Measurements from ENCODE around the gene GZMM.

Gene GZMM

GRCh38 chr19:532561-533363 lies 11.1 kb upstream of the GZMM start:
- Histone ChIP-seq H3K27me3 (ENCODE audit: control insufficient read depth, insufficient read depth, low read length) (peaks cover 5% of the 10 kb centered on the region), H3K4me3 (ENCODE audit: low read length) (peak overlapping the region; percentile 46), H3K9ac (ENCODE audit: low read length) (peak overlapping the region; percentile 76), H3K36me3 (ENCODE audit: control insufficient read depth, insufficient read depth, low read length) (no peaks in the 10 kb centered on the region), H3K4me1 (ENCODE audit: control insufficient read depth, insufficient read depth, low read length) (peaks cover 28% of the 10 kb centered on the region), H3K9me3 (ENCODE audit: control insufficient read depth, low read length) (no peaks in the 10 kb centered on the region)

GRCh38 chr19:533364-534058 lies 10.3 kb upstream of the GZMM start:
- Histone ChIP-seq H3K27me3 (ENCODE audit: control insufficient read depth, insufficient read depth, low read length) (peaks cover 4% of the 10 kb centered on the region), H3K4me1 (ENCODE audit: control insufficient read depth, insufficient read depth, low read length) (peaks cover 28% of the 10 kb centered on the region), H3K9me3 (ENCODE audit: control insufficient read depth, low read length) (no peaks in the 10 kb centered on the region), H3K4me3 (ENCODE audit: low read length) (peak overlapping the region; percentile 46), H3K9ac (ENCODE audit: low read length) (peak overlapping the region; percentile 76), H3K36me3 (ENCODE audit: control insufficient read depth, insufficient read depth, low read length) (no peaks in the 10 kb centered on the region)

- no peaks in the 10 kb centered on the region for H3K36me3 ChIP-seq (ENCODE audit: control insufficient read depth, insufficient read depth, low read length)
- H3K4me1 ChIP-seq (ENCODE audit: control insufficient read depth, insufficient read depth, low read length), result peaks cover 28% of the 10 kb centered on the region
- no peaks in the 10 kb centered on the region for H3K27me3 ChIP-seq (ENCODE audit: control insufficient read depth, insufficient read depth, low read length)
- H3K9ac ChIP-seq (ENCODE audit: low read length), result peak overlapping the region; percentile 76
- H3K9me3 ChIP-seq (ENCODE audit: control insufficient read depth, low read length), result no peaks in the 10 kb centered on the region
- H3K4me3 ChIP-seq (ENCODE audit: low read length), result no peak overlapping the region
Measured at GRCh38 chr19:534088-534487, 9.8 kb upstream of the GZMM start.

GRCh38 chr19:535017-535835 lies 8.6 kb upstream of the GZMM start:
- H3K36me3 ChIP-seq (ENCODE audit: control insufficient read depth, insufficient read depth, low read length), result no peaks in the 10 kb centered on the region
- H3K9me3 ChIP-seq (ENCODE audit: control insufficient read depth, low read length), result no peaks in the 10 kb centered on the region
- no peak overlapping the region for H3K4me3 ChIP-seq (ENCODE audit: low read length)
- no peak overlapping the region for H3K9ac ChIP-seq (ENCODE audit: low read length)
- H3K4me1 ChIP-seq (ENCODE audit: control insufficient read depth, insufficient read depth, low read length), result peaks cover 28% of the 10 kb centered on the region
- H3K27me3 ChIP-seq (ENCODE audit: control insufficient read depth, insufficient read depth, low read length), result no peaks in the 10 kb centered on the region

- H3K9me3 ChIP-seq (ENCODE audit: control insufficient read depth, low read length), result no peaks in the 10 kb centered on the region
- H3K4me1 ChIP-seq (ENCODE audit: control insufficient read depth, insufficient read depth, low read length), result peaks cover 24% of the 10 kb centered on the region
- no peaks in the 10 kb centered on the region for H3K36me3 ChIP-seq (ENCODE audit: control insufficient read depth, insufficient read depth, low read length)
- H3K27me3 ChIP-seq (ENCODE audit: control insufficient read depth, insufficient read depth, low read length), result no peaks in the 10 kb centered on the region
- no peak overlapping the region for H3K4me3 ChIP-seq (ENCODE audit: low read length)
- no peak overlapping the region for H3K9ac ChIP-seq (ENCODE audit: low read length)
Measured at GRCh38 chr19:536031-536880, 7.6 kb upstream of the GZMM start.

- Histone ChIP-seq H3K9ac (ENCODE audit: low read length) (no peak overlapping the region), H3K9me3 (ENCODE audit: control insufficient read depth, low read length) (no peaks in the 10 kb centered on the region), H3K27me3 (ENCODE audit: control insufficient read depth, insufficient read depth, low read length) (no peaks in the 10 kb centered on the region), H3K36me3 (ENCODE audit: control insufficient read depth, insufficient read depth, low read length) (no peaks in the 10 kb centered on the region), H3K4me3 (ENCODE audit: low read length) (no peak overlapping the region), H3K4me1 (ENCODE audit: control insufficient read depth, insufficient read depth, low read length) (peaks cover 24% of the 10 kb centered on the region)
Measured at GRCh38 chr19:536881-537404, 6.9 kb upstream of the GZMM start.

GRCh38 chr19:538641-539428 lies 5.0 kb upstream of the GZMM start:
- no peaks in the 10 kb centered on the region for H3K9me3 ChIP-seq (ENCODE audit: control insufficient read depth, low read length)
- H3K9ac ChIP-seq (ENCODE audit: low read length), result no peak overlapping the region
- H3K27me3 ChIP-seq (ENCODE audit: control insufficient read depth, insufficient read depth, low read length), result no peaks in the 10 kb centered on the region
- H3K4me1 ChIP-seq (ENCODE audit: control insufficient read depth, insufficient read depth, low read length), result peaks cover 11% of the 10 kb centered on the region
- H3K36me3 ChIP-seq (ENCODE audit: control insufficient read depth, insufficient read depth, low read length), result no peaks in the 10 kb centered on the region
- H3K4me3 ChIP-seq (ENCODE audit: low read length), result no peak overlapping the region

GRCh38 chr19:539429-540030 lies 4.3 kb upstream of the GZMM start:
- Histone ChIP-seq H3K4me1 (ENCODE audit: control insufficient read depth, insufficient read depth, low read length) (peaks cover 4% of the 10 kb centered on the region), H3K36me3 (ENCODE audit: control insufficient read depth, insufficient read depth, low read length) (no peaks in the 10 kb centered on the region), H3K9ac (ENCODE audit: low read length) (no peak overlapping the region), H3K4me3 (ENCODE audit: low read length) (no peak overlapping the region), H3K9me3 (ENCODE audit: control insufficient read depth, low read length) (no peaks in the 10 kb centered on the region), H3K27me3 (ENCODE audit: control insufficient read depth, insufficient read depth, low read length) (no peaks in the 10 kb centered on the region)

- Histone ChIP-seq H3K36me3 (ENCODE audit: control insufficient read depth, insufficient read depth, low read length) (no peaks in the 10 kb centered on the region), H3K4me1 (ENCODE audit: control insufficient read depth, insufficient read depth, low read length) (no peaks in the 10 kb centered on the region)
Measured at GRCh38 chr19:540867-541637, 2.8 kb upstream of the GZMM start.

GRCh38 chr19:541699-542098 lies 2.2 kb upstream of the GZMM start:
- H3K9ac ChIP-seq (ENCODE audit: low read length), result no peak overlapping the region
- no peaks in the 10 kb centered on the region for H3K4me1 ChIP-seq (ENCODE audit: control insufficient read depth, insufficient read depth, low read length)
- no peak overlapping the region for H3K4me3 ChIP-seq (ENCODE audit: low read length)
- no peaks in the 10 kb centered on the region for H3K36me3 ChIP-seq (ENCODE audit: control insufficient read depth, insufficient read depth, low read length)
- H3K9me3 ChIP-seq (ENCODE audit: control insufficient read depth, low read length), result no peaks in the 10 kb centered on the region
- no peaks in the 10 kb centered on the region for H3K27me3 ChIP-seq (ENCODE audit: control insufficient read depth, insufficient read depth, low read length)

More at GRCh38 chr19:540867-541637, 2.8 kb upstream of the GZMM start:
- Histone ChIP-seq H3K9me3 (ENCODE audit: control insufficient read depth, low read length) (no peaks in the 10 kb centered on the region), H3K27me3 (ENCODE audit: control insufficient read depth, insufficient read depth, low read length) (no peaks in the 10 kb centered on the region), H3K4me3 (ENCODE audit: low read length) (no peak overlapping the region), H3K9ac (ENCODE audit: low read length) (no peak overlapping the region)

Data from mucosa of stomach (tissue), 1 donor.